HCT116 (cell line): ENCODE measurements around the gene ADPRHL1. TPM values are rescaled to one million over a fixed set of nuclear protein-coding genes. Genes with fewer than 3 reads are reported as not detected.

Experiments used
- ATAC-seq: fragments of 200-7000 bp; cut with Tn5 transposase; 2 replicates; pipeline ENCODE4 v1.9.1; 2020; ENCODE audit warnings: mild to moderate bottlenecking, moderate library complexity
- BruUV-seq: library from RNA; stranded (reverse); fragments of 400-500 nt; replicated peaks from 2 replicates; lab custom pipeline; 2021; lab: Mats Ljungman, UMichigan
- CTCF ChIA-PET: fragments of 300-600 bp; sonication (Branson Sonifier 250); formaldehyde crosslinking; loops from one replicate; lab custom pipeline; 2021; ENCODE audit warnings: antibody characterized with exemption; lab: Charles Lee
- POLR2A ChIA-PET: fragments of 300-600, 350-600 bp; sonication (Branson Sonifier 250); formaldehyde crosslinking; loops from one replicate; lab custom pipeline; 2021; ENCODE audit warnings: antibody characterized with exemption; lab: Charles Lee
- RAD21 ChIA-PET, 2 experiments: fragments of 300-600 bp; sonication (Branson Sonifier 250); formaldehyde crosslinking; loops; one replicate each; lab custom pipeline; 2023; ENCODE audit warnings: low total read pairs in 2 of 2; ENCODE audit not compliant: uncharacterized antibody in 2 of 2, unreplicated experiment in 2 of 2, low non-redundant PET in 1 of 2; lab: Charles Lee
- DNase-seq: peaks from one replicate; pipeline ENCODE4 v3.0.0-alpha.2; 2010; ENCODE audit warnings: low read depth, low spot score
- H2AFZ ChIP-seq: fragments of 200-600 bp; shearing (Covaris generic), sonication (generic); 2 replicates; pipeline ENCODE4 v1.6.1; 2017; ENCODE audit warnings: low read depth, mixed run types, mixed read lengths, antibody characterized with exemption, low read length; ENCODE audit not compliant: poor library complexity, severe bottlenecking
- H3K27ac ChIP-seq: 2 replicates; pipeline ENCODE4 v1.5.1; 2012; ENCODE audit warnings: low read depth, low read length
- H3K27me3 ChIP-seq: fragments of 200-600 bp; sonication (generic); 2 replicates; pipeline ENCODE4 v1.6.1; 2016; ENCODE audit warnings: mixed run types, low read length, mixed read lengths; ENCODE audit not compliant: insufficient read depth
- H3K36me3 ChIP-seq, 2 experiments: fragments of 200-500 bp in 1 of 2; fragments of 200-600 bp in 1 of 2; sonication (Bioruptor generic) in 1 of 2; sonication (generic) in 1 of 2; 2 replicates each; pipeline versions ENCODE4 v1.5.1 to v1.6.1; 2014 to 2016; ENCODE audit warnings: low read length in 2 of 2, inconsistent platforms in 1 of 2, mixed read lengths in 1 of 2, mixed run types in 1 of 2; ENCODE audit not compliant: insufficient read depth in 2 of 2, control insufficient read depth in 1 of 2
- H3K4me1 ChIP-seq, 2 experiments: fragments of 200-600 bp in 1 of 2; sonication (generic) in 1 of 2; 2 replicates each; pipeline versions ENCODE4 v1.5.1 to v1.6.1; 2012 to 2017; ENCODE audit warnings: low read length in 2 of 2, inconsistent platforms in 1 of 2, mild to moderate bottlenecking in 1 of 2, mixed read lengths in 1 of 2, mixed run types in 1 of 2, moderate library complexity in 1 of 2; ENCODE audit not compliant: insufficient read depth in 2 of 2, control insufficient read depth in 1 of 2
- H3K4me2 ChIP-seq: fragments of 200-600 bp; sonication (generic); 2 replicates; pipeline ENCODE4 v1.6.1; 2017; ENCODE audit warnings: mixed run types, low read length, mixed read lengths
- H3K4me3 ChIP-seq, 2 experiments: fragments of 200-600 bp in 1 of 2; sonication (generic) in 1 of 2; replicated peaks in 1 of 2; 2 replicates each; pipeline ENCODE4 v1.5.1; 2011 to 2016; ENCODE audit warnings: low read length in 2 of 2, control low read depth in 1 of 2, low read depth in 1 of 2, mild to moderate bottlenecking in 1 of 2, mixed read lengths in 1 of 2, mixed run types in 1 of 2
- H3K79me2 ChIP-seq: fragments of 200-600 bp; sonication (generic); 2 replicates; pipeline ENCODE4 v1.6.1; 2017; ENCODE audit warnings: mild to moderate bottlenecking, mixed run types, low read length, moderate library complexity, mixed read lengths; ENCODE audit not compliant: insufficient read depth
- H3K9ac ChIP-seq: fragments of 200-600 bp; sonication (generic); 2 replicates; pipeline ENCODE4 v1.6.1; 2016; ENCODE audit warnings: low read length, mixed read lengths
- H3K9me2 ChIP-seq: fragments of 200-600 bp; sonication (generic), shearing (Covaris generic); 2 replicates; pipeline ENCODE4 v1.6.1; 2017; ENCODE audit warnings: mixed run types, mild to moderate bottlenecking, moderate library complexity; ENCODE audit not compliant: insufficient read depth
- H3K9me3 ChIP-seq, 2 experiments: fragments of 200-500 bp in 1 of 2; fragments of 200-600 bp in 1 of 2; sonication (Bioruptor generic) in 1 of 2; sonication (generic) in 1 of 2; 2 replicates each; pipeline ENCODE4 v1.6.1; 2014 to 2017; ENCODE audit warnings: low read length in 2 of 2, mixed read lengths in 2 of 2, inconsistent platforms in 1 of 2, low read depth in 1 of 2, mild to moderate bottlenecking in 1 of 2, mixed run types in 1 of 2, moderate library complexity in 1 of 2; ENCODE audit not compliant: control insufficient read depth in 1 of 2, insufficient read depth in 1 of 2
- H4K20me1 ChIP-seq: fragments of 200-600 bp; sonication (generic), shearing (Covaris generic); 2 replicates; pipeline ENCODE4 v1.6.1; 2017; ENCODE audit warnings: mixed run types, mild to moderate bottlenecking, moderate library complexity; ENCODE audit not compliant: insufficient read depth
- CEBPB ChIP-seq: IDR thresholded peaks from 2 replicates; pipeline ENCODE4 v1.6.1; 2012; ENCODE audit warnings: low read depth
- CTCF ChIP-seq, 3 experiments: fragments of 200-600 bp in 1 of 3; sonication (generic) in 1 of 3; IDR thresholded peaks in 2 of 3; conservative IDR thresholded peaks in 1 of 3; 2 replicates each; pipeline ENCODE4 v1.5.1; 2012 to 2017; ENCODE audit warnings: low read depth in 2 of 3, low read length in 2 of 3, antibody characterized with exemption in 1 of 3, borderline replicate concordance in 1 of 3, control low read depth in 1 of 3, mild to moderate bottlenecking in 1 of 3, mixed read lengths in 1 of 3, mixed run types in 1 of 3, moderate library complexity in 1 of 3; ENCODE audit not compliant: insufficient read depth in 1 of 3
- EGR1 ChIP-seq: IDR thresholded peaks from 2 replicates; pipeline ENCODE4 v1.6.1; 2012; ENCODE audit warnings: low read depth
- EZH2 ChIP-seq: fragments of 200-600 bp; sonication (generic); IDR thresholded peaks from 2 replicates; pipeline ENCODE4 v1.6.1; 2017; ENCODE audit warnings: antibody characterized with exemption, mixed run types
- EZH2phosphoT487 ChIP-seq: fragments of 200-600 bp; IDR thresholded peaks from 2 replicates; pipeline ENCODE4 v1.6.1; 2018; ENCODE audit warnings: antibody characterized with exemption, borderline replicate concordance
- FOSL1 ChIP-seq: IDR thresholded peaks from 2 replicates; pipeline ENCODE4 v1.6.1; 2012; ENCODE audit warnings: low read depth
- MAX ChIP-seq: IDR thresholded peaks from 2 replicates; pipeline ENCODE4 v1.6.1; 2012
- POLR2A ChIP-seq: IDR thresholded peaks from 2 replicates; pipeline ENCODE4 v1.7.0; 2011; ENCODE audit warnings: borderline replicate concordance; ENCODE audit not compliant: insufficient read depth, insufficient read length; ENCODE audit errors: extremely low read depth
- POLR2AphosphoS5 ChIP-seq: IDR thresholded peaks from 2 replicates; pipeline ENCODE4 v1.6.1; 2011; ENCODE audit warnings: mild to moderate bottlenecking, low read depth, low read length, moderate library complexity
- RAD21 ChIP-seq: IDR thresholded peaks from 2 replicates; pipeline ENCODE4 v1.6.1; 2012; ENCODE audit warnings: low read depth, mild to moderate bottlenecking
- SIN3A ChIP-seq: IDR thresholded peaks from 2 replicates; pipeline ENCODE4 v1.6.1; 2012; ENCODE audit warnings: low read depth
- SRF ChIP-seq: IDR thresholded peaks from 2 replicates; pipeline ENCODE4 v1.6.1; 2012; ENCODE audit warnings: low read depth
- YY1 ChIP-seq: IDR thresholded peaks from 2 replicates; pipeline ENCODE4 v1.6.1; 2011; ENCODE audit warnings: low read length, low read depth, moderate library complexity, mild to moderate bottlenecking; ENCODE audit not compliant: insufficient replicate concordance; ENCODE audit errors: extremely low read depth
- ZFX ChIP-seq: fragments of 450-650 bp; IDR thresholded peaks from 2 replicates; pipeline ENCODE4 v1.6.1; 2017
- ZNF274 ChIP-seq: fragments of 200-500 bp; sonication (Bioruptor generic); IDR thresholded peaks from 2 replicates; pipeline ENCODE4 v1.6.1; 2014; ENCODE audit warnings: mild to moderate bottlenecking, low read depth, low read length, inconsistent platforms
- intact Hi-C: fragments of 100-400 bp; cut with micrococcal nuclease; formaldehyde crosslinking; loops from 2 replicates; pipeline ENCODE4 v1.10.0; 2022
- total RNA-seq: library from RNA; stranded (reverse); gene quantifications from one replicate; pipeline ENCODE4 v1.2.1, GENCODE V29; 2021; ENCODE audit not compliant: unreplicated experiment
- TF ChIP-seq, protein P1 (sequence below): IDR thresholded peaks from 2 replicates; pipeline ENCODE4 v1.6.1; 2011; ENCODE audit warnings: mild to moderate bottlenecking, low read length, moderate library complexity; ENCODE audit not compliant: insufficient replicate concordance; ENCODE audit errors: extremely low read depth

ADPRHL1 gene
- total RNA-seq, 1 experiment from 2014 or later: 12.6 TPM

- CTCF ChIA-PET: no interaction called here
- Histone ChIP-seq H3K9ac (no peak overlapping the region), H3K27me3 (no peaks in the 10 kb centered on the region), H3K79me2 (peaks cover 97% of the 10 kb centered on the region), H2AFZ (no peak overlapping the region), H3K4me3 (no peak overlapping the region), H3K36me3 (peaks cover 2 to 4% of the 10 kb centered on the region in 2 experiments; a peak in 2 of 4 replicates), H3K4me2 (no peak overlapping the region), H3K27ac (no peak overlapping the region), H3K4me1 (peaks cover 5 to 14% of the 10 kb centered on the region in 2 experiments), H3K9me2 (no peaks in the 10 kb centered on the region), H4K20me1 (peaks cover 21% of the 10 kb centered on the region; the same call in 1 of the 2 replicates), H3K9me3 (no peaks in the 10 kb centered on the region)
- TF ChIP-seq, protein P1, sequence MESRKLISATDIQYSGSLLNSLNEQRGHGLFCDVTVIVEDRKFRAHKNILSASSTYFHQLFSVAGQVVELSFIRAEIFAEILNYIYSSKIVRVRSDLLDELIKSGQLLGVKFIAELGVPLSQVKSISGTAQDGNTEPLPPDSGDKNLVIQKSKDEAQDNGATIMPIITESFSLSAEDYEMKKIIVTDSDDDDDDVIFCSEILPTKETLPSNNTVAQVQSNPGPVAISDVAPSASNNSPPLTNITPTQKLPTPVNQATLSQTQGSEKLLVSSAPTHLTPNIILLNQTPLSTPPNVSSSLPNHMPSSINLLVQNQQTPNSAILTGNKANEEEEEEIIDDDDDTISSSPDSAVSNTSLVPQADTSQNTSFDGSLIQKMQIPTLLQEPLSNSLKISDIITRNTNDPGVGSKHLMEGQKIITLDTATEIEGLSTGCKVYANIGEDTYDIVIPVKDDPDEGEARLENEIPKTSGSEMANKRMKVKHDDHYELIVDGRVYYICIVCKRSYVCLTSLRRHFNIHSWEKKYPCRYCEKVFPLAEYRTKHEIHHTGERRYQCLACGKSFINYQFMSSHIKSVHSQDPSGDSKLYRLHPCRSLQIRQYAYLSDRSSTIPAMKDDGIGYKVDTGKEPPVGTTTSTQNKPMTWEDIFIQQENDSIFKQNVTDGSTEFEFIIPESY: no peak
- TF ChIP-seq YY1 (no peak), SRF (no peak), FOSL1 (no peak), ZNF274 (no peak), EZH2phosphoT487 (no peak), EGR1 (no peak), MAX (no peak), POLR2A (no peak), EZH2 (no peak), SIN3A (no peak), CTCF (IDR thresholded peaks at IDR 0.05 in 2 of 3, conservative IDR thresholded peaks at IDR 0.05 in 1 of 3; ENCODE audit: borderline replicate concordance in 1 of 3, insufficient read depth in 1 of 3, low read depth in 2 of 3, low read length in 2 of 3) (no peak), CEBPB (no peak), POLR2AphosphoS5 (no peak), RAD21 (no peak), ZFX (no peak)
- no TSS peak for BruUV-seq
- ATAC-seq (no peak), DNase-seq (no peak)
- intact Hi-C loops: no loop called here
- RAD21 ChIA-PET: no interaction called here
- POLR2A ChIA-PET: no interaction called here
Measured at GRCh38 chr13:113485545-113485944, 32.3 kb upstream of the ADPRHL1 start.
